IPS-20b (cell line): ENCODE measurements around the gene MIEF1.

Experiments used
- H3K27ac ChIP-seq: one replicate; pipeline ENCODE4 v1.5.1; 2013; ENCODE audit warnings: low read length
- H3K27me3 ChIP-seq: 2 replicates; pipeline ENCODE4 v1.6.1; 2013; ENCODE audit warnings: mild to moderate bottlenecking, low read length, inconsistent platforms; ENCODE audit not compliant: insufficient read depth
- H3K36me3 ChIP-seq: 2 replicates; pipeline ENCODE4 v1.6.1; 2013; ENCODE audit warnings: low read depth, mild to moderate bottlenecking, inconsistent platforms, low read length, moderate library complexity; ENCODE audit not compliant: insufficient read depth
- H3K4me1 ChIP-seq: 2 replicates; pipeline ENCODE4 v1.6.1; 2013; ENCODE audit warnings: mild to moderate bottlenecking, control low read depth, inconsistent platforms, low read length, moderate library complexity; ENCODE audit not compliant: insufficient read depth
- H3K4me3 ChIP-seq: 2 replicates; pipeline ENCODE4 v1.5.1; 2013; ENCODE audit warnings: mild to moderate bottlenecking, low read length, inconsistent platforms
- H3K9ac ChIP-seq: 2 replicates; pipeline ENCODE4 v1.6.1; 2013; ENCODE audit warnings: low read depth, mild to moderate bottlenecking, inconsistent platforms, low read length, moderate library complexity
- H3K9me3 ChIP-seq: 2 replicates; pipeline ENCODE4 v1.6.1; 2013; ENCODE audit warnings: mild to moderate bottlenecking, low read depth, low read length, inconsistent platforms; ENCODE audit not compliant: insufficient read depth

MIEF1 gene

DNA sequence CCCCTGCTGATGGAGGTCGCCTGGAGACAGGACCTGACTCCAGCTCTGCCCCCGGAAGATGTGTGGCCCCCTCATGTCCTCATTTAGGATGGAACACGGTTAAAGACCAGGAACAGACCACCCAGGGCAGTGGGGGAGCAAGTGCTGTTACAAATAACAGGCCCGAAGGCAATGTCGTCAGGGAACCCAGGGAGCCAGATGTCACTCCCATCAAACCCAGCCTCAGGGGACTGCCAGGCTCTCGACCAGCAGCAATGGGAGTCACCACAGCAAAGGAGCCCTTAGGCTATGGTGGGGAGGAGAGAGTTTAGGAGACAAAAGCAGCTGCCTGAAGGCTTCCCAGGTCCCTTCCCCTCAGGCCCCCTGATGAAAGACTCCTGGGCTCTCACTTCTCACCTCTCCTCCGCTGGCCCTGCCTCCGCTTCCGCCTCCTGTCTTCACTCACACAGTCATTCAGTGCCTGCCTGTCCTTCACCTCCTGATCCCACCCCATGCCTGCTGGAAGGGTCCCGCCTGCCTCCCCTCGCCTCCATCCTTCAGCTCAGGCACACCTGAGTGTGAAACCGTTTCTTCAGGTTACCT lies 26.1 kb downstream of the MIEF1 start:
- Histone ChIP-seq H3K4me1 (peaks cover 14% of the 10 kb centered on the region), H3K9ac (no peak overlapping the region), H3K36me3 (peaks cover 60% of the 10 kb centered on the region), H3K9me3 (no peaks in the 10 kb centered on the region), H3K4me3 (no peak overlapping the region), H3K27me3 (no peaks in the 10 kb centered on the region), H3K27ac (no peak overlapping the region)

DNA sequence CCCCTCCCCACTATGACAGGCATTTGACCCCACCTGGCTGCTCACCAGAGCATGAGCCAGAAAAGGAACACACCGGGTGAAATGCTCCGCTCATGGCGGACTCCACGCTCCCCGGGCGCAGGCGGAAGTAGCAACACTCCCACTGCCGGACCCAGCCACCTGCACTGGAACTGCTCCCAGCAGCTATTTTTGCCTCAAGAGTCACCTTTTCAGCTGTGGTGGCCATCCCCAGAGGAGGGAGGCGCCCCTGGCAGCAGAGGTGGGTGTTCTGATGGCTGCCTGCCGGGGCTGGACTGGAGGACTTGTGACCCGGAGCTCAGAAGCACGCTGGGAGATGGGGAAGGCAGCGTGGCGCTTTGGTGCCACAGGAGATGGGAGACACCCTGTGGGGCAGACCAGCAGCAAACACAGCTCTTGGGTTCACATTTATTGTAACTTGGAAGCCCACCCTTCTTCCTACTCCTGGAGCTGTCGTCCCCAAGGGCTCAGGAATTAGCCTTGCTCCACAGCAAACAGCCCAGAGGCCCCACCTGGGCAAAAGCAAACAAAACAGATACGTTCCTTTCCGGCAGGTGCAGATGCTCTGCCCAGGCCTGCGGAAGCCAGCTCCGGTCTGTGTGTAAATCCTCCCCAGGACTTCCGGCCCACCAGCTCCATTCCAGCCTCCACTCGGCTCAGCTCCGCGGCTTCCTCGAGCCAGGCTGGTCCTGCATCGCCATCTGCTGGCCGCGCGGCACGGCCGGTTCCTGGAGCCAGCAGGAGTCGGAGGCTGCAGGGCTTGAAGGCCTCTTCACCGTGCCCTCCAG lies 26.8 kb downstream of the MIEF1 start:
- no peak overlapping the region for H3K27ac ChIP-seq
- peaks cover 55% of the 10 kb centered on the region for H3K36me3 ChIP-seq
- H3K4me1 ChIP-seq = peaks cover 18% of the 10 kb centered on the region
- no peaks in the 10 kb centered on the region for H3K9me3 ChIP-seq
- no peak overlapping the region for H3K4me3 ChIP-seq
- H3K9ac ChIP-seq = no peak overlapping the region
- no peaks in the 10 kb centered on the region for H3K27me3 ChIP-seq

DNA sequence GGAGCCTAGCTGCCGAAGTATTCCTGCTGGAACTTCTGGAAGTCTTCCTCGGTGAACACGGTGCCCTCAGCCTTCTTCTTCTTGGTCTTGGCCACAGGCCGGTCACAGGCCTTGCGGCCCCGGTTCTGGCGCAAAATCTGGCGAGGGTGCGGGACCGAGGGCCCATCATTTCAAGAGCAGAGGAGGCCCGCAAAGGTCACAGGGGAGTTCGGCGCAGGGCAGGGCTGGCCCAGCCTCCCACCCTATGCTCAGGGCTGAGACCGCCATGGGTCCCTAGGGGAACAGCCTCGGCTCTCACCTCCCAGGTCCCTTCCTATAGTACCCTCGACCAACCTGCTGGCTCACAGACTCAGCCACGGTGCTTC lies 27.4 kb downstream of the MIEF1 start:
- peaks cover 21% of the 10 kb centered on the region for H3K4me1 ChIP-seq
- no peak overlapping the region for H3K4me3 ChIP-seq
- no peaks in the 10 kb centered on the region for H3K9me3 ChIP-seq
- H3K9ac ChIP-seq = no peak overlapping the region
- no peak overlapping the region for H3K27ac ChIP-seq
- peaks cover 49% of the 10 kb centered on the region for H3K36me3 ChIP-seq
- H3K27me3 ChIP-seq = no peaks in the 10 kb centered on the region

DNA sequence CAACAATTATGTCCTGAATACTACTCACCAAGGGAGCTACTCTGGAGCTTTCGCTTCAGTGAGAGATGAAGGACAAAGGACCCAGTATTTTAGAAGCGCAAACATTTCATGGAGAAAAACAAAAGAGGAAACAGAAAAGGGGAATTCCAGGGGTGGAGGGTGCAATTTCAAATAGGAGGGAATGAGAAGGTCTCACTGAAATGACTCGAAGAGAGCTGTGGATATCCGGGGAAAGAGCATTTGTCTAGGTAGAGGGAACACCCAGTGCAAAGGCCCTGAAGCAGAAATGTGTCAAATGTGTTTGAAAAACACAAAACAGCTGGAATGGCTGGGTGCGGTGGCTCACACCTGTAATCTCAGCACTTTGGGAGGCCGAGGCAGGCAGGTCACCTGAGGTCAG lies 28.0 kb downstream of the MIEF1 start:
- Histone ChIP-seq H3K9ac (no peak overlapping the region), H3K27me3 (no peaks in the 10 kb centered on the region), H3K9me3 (no peaks in the 10 kb centered on the region), H3K4me3 (no peak overlapping the region), H3K27ac (no peak overlapping the region), H3K4me1 (peaks cover 22% of the 10 kb centered on the region), H3K36me3 (peaks cover 43% of the 10 kb centered on the region)

DNA sequence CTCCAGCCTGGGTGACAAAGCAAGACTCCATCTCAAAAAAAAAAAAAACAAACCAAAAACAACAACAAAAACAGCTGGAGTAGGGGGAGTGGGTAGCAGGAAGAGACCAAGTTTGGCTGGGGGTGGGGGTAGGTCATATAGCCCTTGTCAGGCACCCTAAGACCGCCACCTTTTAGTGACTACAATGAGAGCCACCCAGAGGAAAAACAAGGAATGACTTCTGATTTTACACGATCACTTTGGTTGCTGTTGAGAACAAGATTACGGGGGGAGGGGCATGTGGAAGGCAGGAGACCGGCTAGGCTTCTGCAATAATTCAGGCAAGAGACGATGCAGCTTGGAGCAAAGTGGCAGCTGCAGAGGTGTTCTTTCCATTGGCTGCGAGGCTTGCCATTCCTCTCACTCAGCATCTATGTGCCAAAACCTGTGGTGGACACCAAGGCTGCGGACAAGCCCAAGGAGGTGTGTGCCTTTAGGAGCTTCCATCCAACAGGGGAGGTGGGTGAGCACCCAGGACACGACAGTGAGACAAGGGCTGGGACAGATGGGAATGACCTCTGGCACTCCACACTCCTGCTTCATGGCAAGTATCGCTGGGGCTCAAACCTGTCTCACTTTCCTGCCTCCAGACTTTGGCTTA lies 28.7 kb downstream of the MIEF1 start:
- Histone ChIP-seq H3K27me3 (no peaks in the 10 kb centered on the region), H3K27ac (no peak overlapping the region), H3K9me3 (no peaks in the 10 kb centered on the region), H3K4me1 (peaks cover 27% of the 10 kb centered on the region), H3K9ac (no peak overlapping the region), H3K4me3 (0 out of 2 replicates have a peak overlapping the region, but pooled peaks have one; percentile 23), H3K36me3 (peaks cover 39% of the 10 kb centered on the region)

DNA sequence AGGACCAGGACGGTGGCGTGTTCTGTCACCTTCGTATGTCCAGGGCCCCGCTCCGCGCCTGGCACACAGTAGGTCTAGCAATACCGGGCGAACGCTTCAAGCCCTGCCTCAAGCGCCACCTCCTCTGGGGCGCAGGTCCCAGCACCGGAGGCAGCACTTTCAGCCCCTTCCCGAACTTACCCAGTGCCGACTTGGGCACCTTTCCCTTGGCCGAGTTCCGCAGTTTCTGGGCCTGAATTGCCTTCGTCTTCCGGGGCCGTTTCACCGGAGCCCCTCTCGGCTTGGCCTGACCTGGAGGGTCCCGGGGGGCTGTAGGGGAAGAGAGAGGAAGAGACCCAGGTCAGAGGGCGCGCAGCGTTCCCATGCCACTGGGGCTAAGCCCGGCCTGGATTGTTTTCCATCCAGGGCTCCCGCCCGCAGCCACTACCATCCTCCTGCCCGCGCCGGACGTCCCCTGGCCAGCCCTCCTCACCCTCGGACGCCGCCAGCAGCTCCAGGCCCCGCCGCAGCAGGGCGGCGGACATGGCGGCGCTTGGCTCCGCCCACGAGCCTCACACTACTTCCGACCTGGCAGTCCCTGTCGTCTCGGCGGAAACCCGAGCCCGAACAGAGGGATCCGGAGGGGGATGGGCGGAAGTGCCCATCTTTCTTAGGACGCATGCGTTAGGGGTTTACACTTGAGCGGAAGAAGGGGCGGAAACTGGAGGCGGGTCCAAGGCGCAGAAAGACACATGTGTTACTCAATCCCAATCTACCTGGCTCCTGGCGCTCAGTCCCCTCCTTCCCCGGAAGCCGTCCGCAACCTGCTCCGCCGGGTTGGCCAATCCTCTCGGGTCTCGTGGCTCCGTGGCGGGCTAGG lies 30.4 kb downstream of the MIEF1 start, which contains the start of gene RPS19BP1:
RPS19BP1 (minus strand) TSS at position 534 of the 859 bp plus-strand sequence; CDS start at position 524, 10 bp downstream.
- H3K4me1 ChIP-seq = peaks cover 28% of the 10 kb centered on the region
- peak within 1 kb of the TSS; percentile 97; the same call in 1 of the 2 replicates for H3K9ac ChIP-seq
- peaks cover 38% of the 10 kb centered on the region for H3K36me3 ChIP-seq
- H3K27me3 ChIP-seq = no peaks in the 10 kb centered on the region
- H3K9me3 ChIP-seq = no peaks in the 10 kb centered on the region
- peak within 1 kb of the TSS; percentile 55 for H3K27ac ChIP-seq
- peak within 1 kb of the TSS; percentile 99 for H3K4me3 ChIP-seq

DNA sequence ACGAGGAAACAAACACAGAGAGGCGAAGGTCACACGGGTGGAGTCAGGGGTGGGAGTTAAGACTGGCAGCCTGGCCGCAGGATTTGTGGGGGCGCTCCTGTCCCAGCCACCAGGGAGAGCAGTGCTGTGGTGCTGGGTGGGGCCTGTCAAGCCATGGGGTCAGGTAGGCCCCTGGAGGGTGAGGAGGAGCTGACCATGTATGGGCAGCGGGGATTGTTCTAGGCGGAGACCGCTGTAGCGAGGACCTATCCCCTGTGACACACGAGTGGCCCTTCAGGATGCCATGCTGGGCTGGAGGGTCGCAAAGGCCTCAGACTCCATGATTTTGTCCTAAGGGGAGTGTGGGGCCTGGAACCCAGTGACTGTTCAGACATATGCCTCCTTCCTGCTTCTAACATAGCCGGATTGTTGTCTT lies 32.0 kb downstream of the MIEF1 start:
- peaks cover 22% of the 10 kb centered on the region for H3K36me3 ChIP-seq
- no peaks in the 10 kb centered on the region for H3K9me3 ChIP-seq
- H3K9ac ChIP-seq = peak overlapping the region; percentile 49; the same call in 1 of the 2 replicates
- H3K27me3 ChIP-seq = no peaks in the 10 kb centered on the region
- H3K4me1 ChIP-seq = peaks cover 35% of the 10 kb centered on the region
- peak overlapping the region; percentile 59; the same call in 1 of the 2 replicates for H3K4me3 ChIP-seq
- no peak overlapping the region for H3K27ac ChIP-seq

DNA sequence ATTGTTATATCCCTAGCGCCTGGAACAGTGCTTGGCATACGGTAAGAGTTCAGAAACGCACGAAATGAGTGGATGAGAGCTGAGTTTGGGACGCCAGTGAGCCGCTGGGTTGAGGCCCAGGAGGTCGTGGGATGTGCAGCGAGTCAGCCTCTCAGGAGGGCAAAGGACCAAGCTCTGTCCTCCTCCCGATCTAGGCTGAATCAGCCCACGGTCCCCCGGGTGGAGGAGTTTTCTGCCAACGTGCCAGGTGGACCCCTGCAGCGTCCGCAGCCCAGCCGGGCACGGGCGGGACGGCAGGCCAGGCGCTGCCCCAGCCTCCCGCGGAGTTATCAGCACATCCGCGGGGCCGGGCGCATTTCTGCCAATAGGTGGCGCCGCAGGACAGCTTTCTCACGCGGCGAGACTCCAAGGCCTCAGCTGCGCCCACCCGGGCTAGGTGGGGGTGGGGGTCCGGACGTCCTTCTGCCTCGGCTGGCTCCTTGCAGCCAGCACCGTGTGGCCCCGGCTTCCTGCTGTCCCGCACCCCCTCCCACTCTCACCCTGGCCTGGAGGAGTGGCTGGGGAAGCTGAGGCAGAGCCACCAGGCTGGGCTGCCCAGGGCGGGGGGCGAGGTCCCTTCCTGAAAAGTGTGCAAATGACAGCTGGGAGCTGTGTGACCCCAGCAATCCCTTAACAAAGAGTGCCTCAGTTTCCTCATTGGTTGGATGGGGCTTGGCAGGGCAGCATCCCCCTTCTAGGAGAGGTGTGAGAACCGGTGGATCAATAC lies 32.7 kb downstream of the MIEF1 start:
- H3K27me3 ChIP-seq = no peaks in the 10 kb centered on the region
- H3K27ac ChIP-seq = no peak overlapping the region
- H3K4me1 ChIP-seq = peaks cover 35% of the 10 kb centered on the region
- peak overlapping the region; percentile 59; the same call in 1 of the 2 replicates for H3K4me3 ChIP-seq
- peaks cover 17% of the 10 kb centered on the region for H3K36me3 ChIP-seq
- H3K9me3 ChIP-seq = no peaks in the 10 kb centered on the region
- H3K9ac ChIP-seq = peak overlapping the region; percentile 49; the same call in 1 of the 2 replicates

DNA sequence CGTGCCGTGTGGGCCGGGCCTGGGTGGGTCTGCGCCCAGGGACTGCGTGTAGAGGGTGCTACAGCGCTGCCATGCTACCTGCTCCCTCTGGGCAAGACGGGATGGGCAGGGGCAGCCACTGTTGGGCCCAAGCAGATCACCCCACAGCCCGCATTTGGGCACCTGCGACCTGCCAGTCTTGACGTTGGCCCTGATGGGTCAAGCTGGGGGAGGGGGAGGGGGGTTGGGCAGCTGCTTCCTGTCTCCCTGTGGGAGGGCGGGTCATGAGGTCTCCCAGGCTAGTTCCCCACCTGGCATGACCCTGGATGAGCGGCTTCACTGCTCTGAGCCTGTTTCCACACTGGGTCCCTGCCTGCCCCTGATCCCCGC lies 33.3 kb downstream of the MIEF1 start:
- H3K9ac ChIP-seq = no peak overlapping the region
- H3K4me3 ChIP-seq = peak overlapping the region; percentile 59; the same call in 1 of the 2 replicates
- H3K4me1 ChIP-seq = peaks cover 35% of the 10 kb centered on the region
- peaks cover 12% of the 10 kb centered on the region for H3K36me3 ChIP-seq
- H3K9me3 ChIP-seq = no peaks in the 10 kb centered on the region
- no peak overlapping the region for H3K27ac ChIP-seq
- H3K27me3 ChIP-seq = no peaks in the 10 kb centered on the region

DNA sequence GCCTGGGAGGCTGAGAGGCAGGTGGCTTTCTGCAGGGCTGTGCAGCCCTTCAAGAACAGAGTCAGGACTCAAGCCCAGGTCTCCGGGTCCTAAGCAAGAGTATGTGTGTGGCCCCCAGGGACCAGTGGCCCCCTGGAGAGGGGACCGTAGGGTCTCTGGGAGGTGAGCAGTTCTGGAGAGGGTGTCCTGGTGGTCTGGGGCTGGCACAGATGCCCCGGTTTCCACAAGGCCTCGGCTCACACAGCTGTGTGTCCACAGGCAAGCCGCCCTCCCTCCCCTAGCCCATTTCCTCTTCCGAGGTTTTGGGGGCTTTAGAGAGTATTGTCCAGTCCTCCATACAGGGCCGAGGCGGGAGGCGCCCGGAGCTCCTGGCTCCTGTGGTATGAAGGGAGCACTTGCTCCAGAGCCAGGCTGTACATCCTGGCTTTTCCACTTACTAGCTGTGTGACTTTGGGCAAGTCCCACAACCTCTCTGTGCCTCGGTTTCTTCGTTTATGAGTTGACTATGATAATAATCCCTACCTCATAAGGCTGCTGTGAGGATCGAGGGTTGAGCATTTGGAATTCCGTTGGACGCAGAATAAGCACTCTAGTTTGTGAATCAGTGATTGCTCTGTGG lies 33.9 kb downstream of the MIEF1 start:
- Histone ChIP-seq H3K36me3 (peaks cover 6% of the 10 kb centered on the region), H3K9me3 (no peaks in the 10 kb centered on the region), H3K27ac (no peak overlapping the region), H3K4me1 (peaks cover 34% of the 10 kb centered on the region), H3K9ac (no peak overlapping the region), H3K27me3 (no peaks in the 10 kb centered on the region), H3K4me3 (no peak overlapping the region)
